GM03348 (cell line): ENCODE results near the gene MAML2.
"Not testable (repeated sequence)": the region's sequence is repeated elsewhere in the genome, so short reads cannot be mapped to it uniquely, and the experiment has no call there.

Experiments
- DNase-seq: peaks from one replicate; pipeline ENCODE4 v3.0.0; 2012; ENCODE audit warnings: low spot score

Gene MAML2

DNA sequence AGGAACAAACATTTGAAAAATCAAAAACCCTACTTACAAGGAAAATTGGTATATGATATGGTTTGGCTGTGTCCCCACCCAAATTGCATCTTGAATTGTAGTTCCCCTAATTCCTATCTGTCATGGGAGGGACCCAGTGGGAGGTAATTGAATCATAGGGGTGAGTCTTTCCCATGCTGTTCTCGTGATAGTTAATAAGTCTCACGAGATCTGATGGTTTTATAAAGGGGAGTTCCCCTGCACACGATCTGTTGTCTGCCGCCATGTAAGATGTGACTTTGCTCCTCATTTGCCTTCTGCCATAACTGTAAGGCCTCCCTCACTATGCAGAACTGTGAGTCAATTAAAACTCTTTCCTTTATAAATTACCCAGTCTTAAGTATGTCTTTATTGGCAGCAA is 74.5 kb downstream of the MAML2 start:
- not testable (repeated sequence) for DNase-seq

DNA sequence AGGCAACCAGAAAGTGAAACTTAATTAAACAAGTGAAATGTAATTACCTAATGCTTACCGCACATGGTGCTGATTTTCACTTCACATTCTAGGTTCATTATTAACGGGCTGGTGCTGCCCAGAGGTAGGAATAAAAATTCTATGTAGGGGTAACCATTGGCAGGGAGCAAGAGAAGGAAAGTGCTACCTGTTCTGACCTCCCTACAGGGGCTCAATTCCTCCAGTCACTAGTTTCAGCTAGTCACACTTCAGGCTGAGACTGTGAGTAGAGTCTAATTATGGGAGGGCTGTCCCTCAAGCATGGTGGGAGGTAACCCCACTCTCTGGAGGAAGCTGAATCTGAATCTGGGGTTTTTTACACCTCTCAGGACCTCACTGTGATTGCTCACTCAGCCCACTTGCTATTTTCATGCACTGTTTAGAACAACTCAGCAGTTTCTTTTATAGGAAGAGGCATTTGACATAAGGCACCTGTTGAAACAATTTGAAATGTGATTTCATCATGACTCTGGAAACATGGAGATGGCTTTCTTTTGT is 75.4 kb downstream of the MAML2 start:
- no peak for DNase-seq

DNA sequence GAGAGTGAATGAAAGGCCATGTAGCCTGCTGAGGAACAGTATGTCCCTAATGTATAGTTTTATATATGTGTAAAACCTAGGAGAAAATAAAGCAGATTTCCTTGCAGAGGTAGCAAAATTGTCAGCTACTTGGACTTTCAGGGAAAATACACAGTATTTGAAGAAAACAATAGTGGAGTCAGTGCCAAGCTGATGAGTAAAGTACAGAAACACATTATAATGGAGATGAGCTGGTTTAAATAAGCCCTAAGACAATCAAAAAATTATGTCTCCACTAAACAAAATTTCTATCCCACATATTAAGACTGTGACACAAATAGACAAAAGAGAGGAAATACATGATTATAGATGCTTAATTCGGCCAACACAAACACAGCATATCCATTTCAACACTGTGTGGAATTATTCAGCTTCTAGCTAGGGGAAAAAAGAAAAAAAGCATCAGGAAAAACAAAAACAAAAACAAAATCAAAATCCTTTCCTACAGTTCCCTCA is 75.9 kb downstream of the MAML2 start:
- DNase-seq: peak; percentile 26

DNA sequence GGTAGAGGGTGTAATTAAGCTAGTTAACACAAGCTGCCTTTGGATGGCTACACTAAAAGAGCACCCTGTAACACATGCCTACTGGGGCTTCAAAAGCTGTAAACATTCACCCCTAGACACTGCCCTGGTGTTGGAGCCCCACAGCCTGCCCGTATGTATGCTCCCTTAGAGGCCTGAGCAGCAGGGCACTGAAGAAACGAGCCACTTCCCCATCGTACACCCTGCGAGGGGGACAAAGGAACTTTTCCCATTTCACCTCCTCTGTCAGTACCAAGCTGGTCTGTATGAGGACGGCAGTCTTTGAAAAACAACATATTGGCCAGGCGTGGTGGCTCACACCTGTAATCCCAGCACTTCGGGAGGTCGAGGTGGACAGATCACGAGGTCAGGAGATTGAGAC is 77.0 kb downstream of the MAML2 start:
- no peak for DNase-seq

DNA sequence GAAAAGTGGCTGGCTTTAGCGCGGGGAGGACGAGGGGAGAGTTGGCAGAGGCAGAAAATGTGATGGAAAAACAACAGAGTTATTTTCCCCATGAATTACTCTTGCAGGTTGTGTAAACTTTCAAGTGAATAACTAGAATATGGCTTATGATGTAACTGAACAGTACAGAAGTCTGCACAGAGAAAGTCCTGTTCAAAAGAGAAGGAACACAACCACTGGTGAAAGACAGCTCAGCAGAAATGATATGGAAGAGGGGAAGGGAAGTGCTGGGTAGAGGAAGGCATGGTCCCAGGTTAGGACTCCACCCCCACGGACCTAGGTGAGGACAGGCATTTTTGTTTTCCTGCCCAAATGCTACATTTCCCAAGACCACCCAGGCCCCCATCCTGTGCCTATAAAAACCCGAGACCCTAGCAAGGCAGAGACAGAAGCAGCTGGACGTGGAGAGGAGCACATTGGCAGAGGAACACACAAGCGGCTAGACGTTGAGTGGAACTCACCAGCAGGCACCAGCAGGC is 77.7 kb downstream of the MAML2 start:
- DNase-seq: no peak

DNA sequence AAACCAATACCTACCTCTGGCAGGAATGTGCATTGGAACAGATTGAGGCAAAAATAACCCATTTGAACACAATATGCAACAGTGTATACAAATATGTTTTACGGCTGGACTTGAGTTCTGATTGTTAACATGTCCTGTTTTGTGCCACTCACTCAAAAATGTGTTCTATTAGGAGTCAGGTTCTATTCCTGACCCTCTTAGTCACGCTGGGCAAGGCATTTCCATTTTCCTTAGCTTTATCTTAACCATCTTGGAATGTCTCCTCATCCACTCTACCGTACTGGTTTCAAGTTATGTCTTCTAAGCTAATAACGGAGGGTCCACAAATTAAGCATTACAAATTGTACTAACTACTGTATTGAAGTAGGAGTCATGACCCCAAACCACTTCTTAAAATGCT is 78.6 kb downstream of the MAML2 start:
- DNase-seq: no peak

DNA sequence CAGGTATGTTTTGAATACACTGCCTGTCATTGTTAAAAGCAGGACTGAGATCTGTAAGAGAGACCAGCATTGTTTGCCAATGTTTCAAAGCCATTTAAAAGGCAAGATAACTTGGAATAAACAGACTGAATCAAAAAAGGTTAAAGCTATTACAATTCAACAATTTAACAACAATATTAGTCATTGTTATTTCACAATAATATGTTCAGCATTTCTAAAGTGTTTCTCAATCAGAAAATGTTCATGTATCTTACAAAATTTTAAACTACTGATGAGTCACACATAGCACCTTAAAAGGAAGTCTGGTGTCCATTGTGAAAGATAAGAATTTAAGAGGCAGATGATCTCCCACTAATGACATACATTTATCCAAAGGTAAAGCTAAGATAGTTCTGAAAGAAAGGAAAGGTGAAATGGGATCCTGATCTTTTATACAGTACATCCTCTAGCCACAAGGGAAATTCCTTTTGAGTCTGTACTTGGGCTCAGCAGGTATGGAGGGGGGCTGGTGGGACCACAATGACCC is 79.7 kb downstream of the MAML2 start:
- peak; percentile 73 for DNase-seq

DNA sequence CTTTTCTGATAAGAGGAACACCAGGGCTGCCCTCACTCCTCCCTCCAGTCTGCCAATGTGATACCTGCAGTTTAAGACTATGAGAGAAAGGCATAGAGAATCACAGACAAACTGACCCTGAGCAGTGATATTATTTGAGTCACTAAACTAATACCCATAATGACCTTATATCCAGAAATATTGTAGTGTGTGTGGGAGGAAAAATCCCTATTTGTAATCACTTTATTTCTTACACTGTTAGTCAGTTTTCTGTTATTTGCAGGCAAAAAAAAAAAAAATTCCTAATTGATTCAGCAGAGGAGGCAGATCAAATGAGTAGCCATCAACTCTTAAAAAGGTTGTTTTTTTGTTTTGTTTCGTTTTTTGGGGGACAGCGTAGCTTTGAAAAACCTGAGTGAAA is 82.5 kb downstream of the MAML2 start:
- DNase-seq: no peak

DNA sequence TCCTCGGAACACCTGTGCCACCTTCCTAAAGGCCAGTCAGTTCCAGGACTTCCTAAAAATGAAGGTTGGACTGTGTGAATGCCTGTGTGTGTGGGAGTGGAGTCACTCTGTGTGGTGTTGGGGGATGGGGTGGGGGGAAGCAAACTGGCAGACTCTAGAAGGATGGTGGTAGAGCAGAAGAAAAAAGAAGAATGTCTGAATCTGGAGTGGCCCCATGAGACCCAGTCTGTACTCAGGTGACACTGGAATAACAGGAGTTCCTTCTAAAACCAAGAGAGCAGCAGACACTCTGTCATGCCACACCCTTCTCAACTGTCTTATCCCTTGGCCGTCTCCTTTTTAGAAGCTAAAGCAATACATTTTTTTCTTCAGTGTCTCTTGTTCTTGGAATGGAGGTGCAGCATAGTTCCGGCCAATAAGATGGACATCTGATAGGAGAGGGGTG is 82.9 kb downstream of the MAML2 start:
- no peak for DNase-seq

DNA sequence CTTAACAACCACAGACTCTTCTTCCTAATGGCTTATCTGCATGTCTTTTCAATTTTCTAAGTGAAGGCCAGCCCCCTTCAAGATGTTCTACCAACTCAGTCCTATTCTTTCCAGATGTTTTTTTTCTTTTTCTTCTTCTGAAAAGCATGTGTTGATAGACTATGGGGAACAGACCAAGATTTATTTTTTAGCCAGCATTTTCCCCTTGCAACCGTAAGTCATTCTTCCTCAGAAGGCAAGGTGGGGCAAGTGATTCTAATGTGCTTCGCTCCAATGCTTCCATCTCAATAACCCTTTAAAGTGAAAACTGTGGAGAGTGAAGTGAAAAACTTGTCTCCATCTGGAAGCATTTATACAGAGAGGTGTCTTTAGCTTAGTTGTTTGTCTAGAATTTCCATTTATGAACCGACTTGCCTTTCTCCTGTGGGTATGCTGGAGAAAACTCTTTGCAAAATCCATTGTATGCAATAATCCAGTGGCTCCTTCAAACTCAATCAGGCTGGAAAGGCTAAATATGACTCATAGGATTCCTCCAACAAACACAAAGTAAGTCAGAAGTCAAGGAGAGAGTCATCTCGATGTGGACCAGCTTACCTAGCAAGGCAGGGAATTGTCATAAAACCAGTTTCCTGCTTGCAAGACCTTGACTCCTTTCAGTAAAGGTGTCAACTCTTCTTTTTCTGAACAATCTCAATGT is 83.7 kb downstream of the MAML2 start:
- DNase-seq: peak; percentile 44

DNA sequence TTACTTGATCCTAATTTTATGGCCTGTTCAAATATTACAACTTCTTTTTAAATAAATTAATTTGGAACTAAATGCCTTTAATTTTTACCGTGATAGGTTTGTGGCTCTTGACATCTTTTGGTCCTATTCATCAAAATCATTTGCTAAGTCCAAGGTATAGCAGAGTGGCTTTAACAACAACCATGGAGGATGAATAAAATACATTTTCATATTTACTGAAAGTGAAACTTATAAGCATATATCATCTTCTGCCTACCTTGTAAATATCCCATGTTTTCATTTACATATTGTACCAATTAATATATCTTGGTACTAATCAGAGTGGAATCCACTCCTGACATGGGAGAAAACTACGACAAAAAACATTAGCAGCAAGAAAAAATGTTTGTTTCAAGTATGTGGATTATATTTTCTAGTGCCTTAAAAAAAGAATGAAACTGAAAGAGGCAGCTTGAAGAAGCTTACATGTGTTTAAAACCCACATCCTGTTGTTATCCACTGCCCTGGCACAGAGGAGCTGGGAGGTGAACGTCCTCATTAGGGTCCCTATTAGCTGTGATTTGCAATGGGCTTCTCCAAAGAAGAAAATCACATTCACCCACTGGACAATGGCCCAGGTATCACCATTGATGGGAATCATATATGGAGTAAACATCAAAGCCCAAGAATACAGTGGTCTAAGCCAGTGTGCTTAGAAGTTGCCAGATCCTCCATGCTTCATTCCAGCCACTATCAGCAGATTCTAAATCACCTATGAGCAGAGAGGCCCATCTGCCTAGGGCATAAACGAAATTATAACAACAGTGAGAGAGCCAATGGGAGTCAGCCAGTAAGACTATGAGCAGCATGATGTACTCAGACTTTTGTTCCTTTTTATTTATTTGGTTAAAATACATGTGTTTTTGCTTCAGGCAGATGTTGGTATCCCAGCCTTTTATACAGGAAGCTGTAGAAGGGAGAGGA is 84.7 kb downstream of the MAML2 start:
- no peak for DNase-seq

DNA sequence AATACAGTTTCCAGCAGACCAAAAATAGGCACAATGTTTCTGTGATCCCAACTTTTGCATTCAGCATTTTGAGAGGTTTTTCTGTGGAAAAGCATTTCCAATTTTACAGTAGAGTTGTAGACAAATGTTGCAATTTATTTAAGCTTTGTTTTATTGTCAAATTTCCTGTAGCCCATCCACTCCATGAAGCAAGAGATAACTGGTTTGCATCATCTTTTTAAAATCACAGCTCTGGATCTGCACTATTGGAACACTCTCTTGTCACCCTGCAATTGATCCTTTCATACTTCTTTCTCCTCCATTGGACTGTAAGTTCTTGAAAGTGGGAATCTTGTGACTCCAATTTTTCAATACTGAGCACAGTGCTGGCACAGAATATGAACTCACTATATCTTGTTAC is 86.0 kb downstream of the MAML2 start:
- no peak for DNase-seq

DNA sequence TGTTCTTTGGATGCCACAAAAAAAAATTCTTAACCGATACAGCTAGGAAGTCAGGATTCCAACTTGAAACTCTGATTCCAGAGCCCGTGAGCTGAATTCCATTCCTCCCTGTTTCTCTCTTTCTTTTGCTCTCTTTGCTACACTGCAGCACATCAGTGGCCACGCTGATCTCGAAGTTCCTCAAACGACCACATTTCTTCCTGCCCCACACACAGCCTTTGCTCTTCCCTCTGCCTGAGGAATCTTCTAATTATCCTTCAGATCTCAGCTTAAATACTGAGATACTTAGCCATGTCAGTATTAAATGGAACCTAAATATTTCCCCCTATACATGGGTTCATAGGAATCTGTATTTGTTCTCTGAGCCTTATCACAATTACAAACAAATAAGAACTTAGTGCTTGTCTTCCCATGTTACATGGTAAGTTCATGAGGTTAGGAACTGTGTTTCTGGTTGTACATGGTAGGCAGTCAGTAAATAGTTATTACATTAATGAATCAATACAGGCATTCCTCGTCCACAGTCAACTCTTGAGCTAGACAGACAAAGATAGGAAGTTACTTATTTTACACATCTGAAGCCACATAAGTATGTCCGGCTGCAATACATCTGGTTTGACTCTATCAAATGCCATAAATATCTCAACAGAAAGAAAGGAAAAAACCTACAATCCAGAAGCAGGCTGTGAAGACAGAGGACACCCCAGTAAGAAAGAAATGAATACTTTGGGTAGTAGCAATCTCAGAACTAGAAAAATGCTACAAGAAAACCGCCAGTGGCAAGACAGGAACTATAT is 86.6 kb downstream of the MAML2 start:
- no peak for DNase-seq

DNA sequence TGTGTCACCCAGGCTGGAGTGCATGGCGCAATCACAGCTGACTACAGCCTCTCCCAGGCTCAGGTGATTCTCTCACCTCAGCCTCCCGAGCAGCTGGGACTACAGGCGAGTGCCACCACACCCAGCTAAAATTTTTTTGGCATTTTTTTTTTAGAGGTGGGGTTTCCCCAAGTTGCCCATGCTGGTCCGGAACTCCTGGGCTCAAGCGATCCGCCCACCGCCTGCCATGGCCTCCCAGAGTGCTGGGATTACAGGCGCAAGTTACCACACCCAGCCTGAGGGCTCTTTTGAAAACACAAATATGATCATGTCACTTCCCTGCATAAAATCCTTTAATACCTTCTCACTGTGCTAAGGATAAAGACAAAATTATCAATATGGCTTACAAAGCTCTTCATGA is 88.1 kb downstream of the MAML2 start:
- DNase-seq: no peak

DNA sequence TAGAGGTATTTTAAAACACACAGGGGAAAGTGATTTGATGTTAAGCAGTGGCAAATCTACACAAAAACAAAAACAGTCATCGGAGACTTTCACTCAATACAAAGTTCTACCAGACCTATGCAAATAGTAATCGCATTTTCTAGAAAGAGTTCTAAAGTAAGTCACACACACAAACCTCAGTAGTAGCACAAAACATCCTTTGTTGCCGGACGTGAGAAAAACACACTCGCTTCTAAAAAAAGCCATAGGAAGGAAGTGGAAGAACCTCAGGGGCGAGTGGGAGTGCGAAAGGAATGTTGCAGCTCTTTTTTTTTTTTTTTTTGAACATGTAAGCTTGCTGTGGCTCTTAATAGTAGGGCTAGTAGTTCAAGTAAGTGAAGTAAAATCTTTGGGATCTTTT is 88.9 kb downstream of the MAML2 start:
- DNase-seq: peak; percentile 70

DNA sequence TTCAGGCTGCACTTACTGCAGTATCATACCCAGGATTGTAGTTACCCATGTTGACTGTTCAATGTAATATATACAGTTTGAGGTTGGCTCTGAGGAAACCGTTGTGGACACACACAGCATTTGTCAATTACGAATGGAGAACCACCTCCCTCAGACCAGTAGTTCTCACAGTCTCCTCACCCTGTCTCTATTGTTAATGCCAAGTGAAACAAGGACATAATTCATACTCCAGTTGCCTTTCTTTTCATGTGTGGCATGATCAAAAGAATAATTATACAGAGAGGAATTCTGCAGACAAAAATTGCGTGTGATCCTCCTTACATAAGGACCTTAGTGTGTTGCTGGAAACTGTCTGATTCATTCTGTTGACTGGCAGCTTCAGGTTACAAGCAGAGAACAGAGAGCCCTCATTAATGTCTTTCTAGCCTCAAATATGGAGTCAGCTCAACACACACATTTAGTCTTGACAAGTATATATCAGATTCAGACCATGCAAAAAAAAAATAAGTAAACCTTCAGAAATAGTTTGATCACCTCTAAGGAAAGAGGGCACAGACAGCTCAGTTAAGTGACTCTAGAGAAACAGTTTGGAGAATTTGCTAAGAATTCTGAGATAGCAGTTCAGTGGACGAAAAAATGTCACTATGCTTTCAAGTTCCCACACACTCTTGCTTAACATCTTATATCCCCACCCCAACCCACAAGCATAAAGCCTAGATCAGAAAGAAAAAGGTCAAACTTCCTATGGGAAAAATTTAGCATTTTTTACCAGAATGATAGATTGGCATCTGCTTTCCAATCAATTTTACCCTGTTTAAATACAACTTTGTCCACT is 96.1 kb downstream of the MAML2 start:
- peak; percentile 32 for DNase-seq

DNA sequence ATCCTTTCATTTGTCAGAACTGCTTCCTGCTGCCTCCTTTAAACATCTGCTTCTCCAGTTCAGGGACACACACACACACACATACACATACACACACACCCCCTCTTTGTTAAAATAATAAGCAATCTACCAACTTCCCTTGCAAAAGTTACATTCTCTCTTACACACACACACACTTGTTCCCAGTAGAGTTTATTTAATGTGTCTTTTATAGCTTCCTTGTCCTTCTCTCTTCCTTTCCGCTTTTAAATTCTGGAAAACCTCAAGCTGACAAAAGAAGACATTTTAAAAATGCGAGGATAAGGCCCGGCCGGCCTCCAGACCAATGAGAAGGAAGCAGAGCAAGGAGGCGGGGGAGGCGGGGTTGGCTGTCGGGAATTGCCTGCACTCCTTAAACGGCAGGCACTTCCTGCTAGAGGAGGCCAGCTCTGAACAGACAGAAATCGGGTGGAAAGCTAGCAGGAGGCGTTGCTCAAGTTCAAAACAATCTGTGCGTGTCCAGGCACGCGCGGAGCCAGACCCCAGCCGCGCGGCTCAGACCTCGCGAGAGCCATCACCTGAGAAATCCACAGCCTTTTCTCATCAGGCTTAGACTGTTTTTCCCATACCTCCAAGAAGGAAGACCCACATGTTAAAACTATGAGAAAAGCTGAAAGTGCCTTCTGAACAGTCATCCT is 99.9 kb downstream of the MAML2 start:
- peak; percentile 95 for DNase-seq

DNA sequence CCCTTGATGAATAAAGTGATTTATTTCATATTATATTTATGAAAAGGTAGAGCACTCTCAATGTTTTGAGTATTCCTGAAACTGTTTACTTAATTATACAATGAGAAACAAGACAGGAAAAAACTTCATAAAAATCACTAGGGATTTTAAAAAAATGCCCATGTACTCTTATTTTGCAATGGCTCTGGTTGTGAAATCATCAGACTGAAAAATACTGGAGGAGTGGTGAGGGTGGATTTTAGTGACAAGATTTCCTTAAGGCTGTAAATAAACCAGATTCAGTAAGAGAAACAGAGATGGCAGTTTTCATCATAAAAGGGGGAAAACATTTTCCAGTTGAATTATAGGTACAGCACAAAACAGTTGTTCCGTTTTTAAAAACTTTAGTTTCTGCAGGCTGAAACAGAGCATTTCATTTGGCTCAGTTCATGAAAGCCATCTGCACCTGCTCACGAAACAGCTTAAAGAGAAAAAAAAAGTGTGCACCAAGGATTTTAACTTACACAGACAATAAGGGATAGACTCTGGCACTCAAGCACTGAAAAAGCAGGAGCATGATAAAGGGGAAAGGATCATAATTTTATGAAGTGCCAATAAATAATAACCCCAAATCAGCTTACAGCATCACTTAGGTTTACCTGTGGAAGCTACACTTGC is 100.7 kb downstream of the MAML2 start:
- peak; percentile 48 for DNase-seq

DNA sequence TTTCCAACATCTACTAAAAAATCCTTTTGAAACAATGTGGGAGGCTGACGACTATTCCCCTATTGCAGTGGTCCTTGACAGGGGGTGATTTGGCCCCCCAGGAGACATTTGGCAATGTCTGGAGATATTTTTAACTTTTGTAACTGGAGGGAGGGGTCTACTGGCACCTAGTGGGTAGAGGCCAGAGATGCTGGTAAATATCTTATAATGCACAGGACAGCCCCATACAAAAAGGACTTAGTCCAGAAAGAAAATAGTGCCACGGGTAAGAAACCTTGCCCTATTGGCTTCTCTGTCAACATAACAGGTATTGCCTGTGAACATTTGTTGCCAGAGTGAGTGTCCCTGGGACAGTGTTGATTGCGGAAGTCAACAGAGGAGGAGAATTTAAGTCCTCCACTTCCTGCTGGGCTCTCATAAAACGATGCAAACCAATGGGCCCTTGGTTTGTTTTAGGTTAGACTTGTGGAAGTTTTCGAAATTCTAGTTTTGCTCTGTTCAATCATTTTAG is 101.6 kb downstream of the MAML2 start:
- DNase-seq: no peak
